H9 (cell line): ENCODE results near the gene THSD4. TPM values are rescaled to one million over a fixed set of nuclear protein-coding genes. Genes with fewer than 3 reads are reported as not detected.

ENCODE experiments used
- DNase-seq: peaks from one replicate; pipeline ENCODE4 v3.0.0-alpha.2; 2017
- H2AFZ ChIP-seq: one replicate; pipeline ENCODE4 v1.6.1; 2013; ENCODE audit warnings: mild to moderate bottlenecking, low read length, control low read depth, moderate library complexity
- H2AK5ac ChIP-seq: 2 replicates; pipeline ENCODE4 v1.6.1; 2013; ENCODE audit warnings: low read length, control low read depth, mixed read lengths; ENCODE audit not compliant: insufficient read length
- H2BK120ac ChIP-seq: one replicate; pipeline ENCODE4 v1.6.1; 2013; ENCODE audit warnings: low read depth, mild to moderate bottlenecking, low read length, control low read depth, inconsistent platforms; ENCODE audit not compliant: poor library complexity, severe bottlenecking
- H2BK12ac ChIP-seq: 2 replicates; pipeline ENCODE4 v1.6.1; 2013; ENCODE audit warnings: low read length, control low read depth, mixed read lengths, low read depth; ENCODE audit not compliant: insufficient read length
- H2BK15ac ChIP-seq: 2 replicates; pipeline ENCODE4 v1.6.1; 2013; ENCODE audit warnings: low read depth, low read length, control low read depth
- H2BK20ac ChIP-seq: one replicate; pipeline ENCODE4 v1.6.1; 2013; ENCODE audit warnings: low read depth, mild to moderate bottlenecking, low read length, control low read depth, inconsistent platforms; ENCODE audit not compliant: poor library complexity, severe bottlenecking
- H2BK5ac ChIP-seq: 2 replicates; pipeline ENCODE4 v1.6.1; 2013; ENCODE audit warnings: low read length, control low read depth, mixed read lengths; ENCODE audit not compliant: insufficient read length
- H3K14ac ChIP-seq: 2 replicates; pipeline ENCODE4 v1.6.1; 2013; ENCODE audit warnings: low read length, control low read depth; ENCODE audit not compliant: insufficient read depth
- H3K18ac ChIP-seq: 2 replicates; pipeline ENCODE4 v1.6.1; 2013; ENCODE audit warnings: low read depth, mild to moderate bottlenecking, mixed read lengths, low read length, control low read depth; ENCODE audit not compliant: insufficient read length
- H3K23ac ChIP-seq: 2 replicates; pipeline ENCODE4 v1.6.1; 2013; ENCODE audit warnings: low read length, control low read depth, mixed read lengths, low read depth; ENCODE audit not compliant: insufficient read length
- H3K23me2 ChIP-seq: 2 replicates; pipeline ENCODE4 v1.6.1; 2013; ENCODE audit warnings: low read depth, mild to moderate bottlenecking, mixed read lengths, low read length, control low read depth; ENCODE audit not compliant: insufficient read length, poor library complexity, severe bottlenecking
- H3K27ac ChIP-seq: 2 replicates; pipeline ENCODE4 v1.5.1; 2013; ENCODE audit warnings: low read length, control low read depth, mixed read lengths, low read depth; ENCODE audit not compliant: insufficient read length
- H3K27me3 ChIP-seq: 2 replicates; pipeline ENCODE4 v1.6.1; 2013; ENCODE audit warnings: low read length, control low read depth, inconsistent platforms; ENCODE audit not compliant: insufficient read depth
- H3K4ac ChIP-seq: 2 replicates; pipeline ENCODE4 v1.6.1; 2013; ENCODE audit warnings: low read depth, mild to moderate bottlenecking, control low read depth, inconsistent platforms, low read length, moderate library complexity
- H3K4me1 ChIP-seq: 2 replicates; pipeline ENCODE4 v1.6.1; 2013; ENCODE audit warnings: low read length, control low read depth, inconsistent platforms; ENCODE audit not compliant: insufficient read depth
- H3K4me2 ChIP-seq: 2 replicates; pipeline ENCODE4 v1.6.1; 2013; ENCODE audit warnings: low read length, control low read depth, mixed read lengths; ENCODE audit not compliant: insufficient read length, insufficient read depth
- H3K56ac ChIP-seq: 2 replicates; pipeline ENCODE4 v1.6.1; 2013; ENCODE audit warnings: low read depth, mild to moderate bottlenecking, mixed read lengths, low read length, control low read depth; ENCODE audit not compliant: insufficient read length
- H3K79me1 ChIP-seq: 2 replicates; pipeline ENCODE4 v1.6.1; 2013; ENCODE audit warnings: low read depth, mild to moderate bottlenecking, moderate library complexity, low read length, control low read depth, inconsistent platforms; ENCODE audit not compliant: insufficient read depth, poor library complexity, severe bottlenecking
- H3K79me2 ChIP-seq: 2 replicates; pipeline ENCODE4 v1.6.1; 2013; ENCODE audit warnings: low read length, control low read depth, inconsistent platforms; ENCODE audit not compliant: insufficient read depth
- H3K9ac ChIP-seq: 2 replicates; pipeline ENCODE4 v1.6.1; 2013; ENCODE audit warnings: low read length, control low read depth, mixed read lengths; ENCODE audit not compliant: insufficient read length; ENCODE audit errors: extremely low read depth
- H3K9me3 ChIP-seq: one replicate; pipeline ENCODE4 v1.6.1; 2013; ENCODE audit warnings: low read depth, low read length, inconsistent platforms; ENCODE audit not compliant: control insufficient read depth
- H3T11ph ChIP-seq: one replicate; pipeline ENCODE4 v1.6.1; 2013; ENCODE audit warnings: mild to moderate bottlenecking, low read length, control low read depth, inconsistent platforms
- H4K20me1 ChIP-seq: one replicate; pipeline ENCODE4 v1.6.1; 2013; ENCODE audit not compliant: control insufficient read depth, insufficient read length, insufficient read depth
- H4K5ac ChIP-seq: 2 replicates; pipeline ENCODE4 v1.6.1; 2013; ENCODE audit warnings: low read depth, mild to moderate bottlenecking, mixed read lengths, low read length, control low read depth; ENCODE audit not compliant: insufficient read length
- H4K8ac ChIP-seq: replicated peaks from 2 replicates; pipeline ENCODE4 v1.6.1; 2013; ENCODE audit warnings: low read length, control low read depth, mixed read lengths, low read depth; ENCODE audit not compliant: insufficient read length
- H4K91ac ChIP-seq: 2 replicates; pipeline ENCODE4 v1.6.1; 2013; ENCODE audit warnings: low read depth, mild to moderate bottlenecking, moderate library complexity, mixed read lengths, low read length, control low read depth; ENCODE audit not compliant: insufficient read length
- H3K27ac Mint-ChIP-seq, 3 experiments: 2 replicates in 2 of 3; 3 replicates in 1 of 3; pipeline ENCODE4 v1.8.0; 2020 to 2021; ENCODE audit warnings: mixed read lengths in 3 of 3, mild to moderate bottlenecking in 1 of 3, moderate library complexity in 1 of 3
- H3K27me3 Mint-ChIP-seq: 2 replicates; pipeline ENCODE4 v1.8.0; 2021; ENCODE audit warnings: low read depth, mild to moderate bottlenecking, moderate library complexity, mixed read lengths
- H3K36me3 Mint-ChIP-seq, 3 experiments: 2 replicates in 2 of 3; 3 replicates in 1 of 3; pipeline ENCODE4 v1.8.0; 2020 to 2021; ENCODE audit warnings: low read depth in 3 of 3, mixed read lengths in 3 of 3; ENCODE audit not compliant: insufficient read depth in 1 of 3
- H3K4me1 Mint-ChIP-seq, 2 experiments: 2 replicates each; pipeline ENCODE4 v1.8.0; 2020; ENCODE audit warnings: mixed read lengths in 2 of 2
- H3K4me3 Mint-ChIP-seq, 2 experiments: 2 replicates in 1 of 2; 3 replicates in 1 of 2; pipeline ENCODE4 v1.8.0; 2020 to 2021; ENCODE audit warnings: mild to moderate bottlenecking in 2 of 2, mixed read lengths in 2 of 2, moderate library complexity in 1 of 2
- H3K9me3 Mint-ChIP-seq, 2 experiments: 2 replicates in 1 of 2; 3 replicates in 1 of 2; pipeline ENCODE4 v1.8.0; 2020; ENCODE audit warnings: mild to moderate bottlenecking in 2 of 2, mixed read lengths in 2 of 2, moderate library complexity in 1 of 2
- CTCF ChIP-seq: fragments of 200-600 bp; sonication (generic); conservative IDR thresholded peaks from 3 replicates; pipeline ENCODE4 v1.8.0; 2021; ENCODE audit warnings: antibody characterized with exemption, mild to moderate bottlenecking
- WGBS: extraction: QIAGEN DNeasy Blood & Tissue Kit; methylation state at CpG from one replicate; pipeline ENCODE4 v1.1.7; 2013; ENCODE audit warnings: missing lambda C conversion rate, low lambda C conversion rate, mixed read lengths; ENCODE audit not compliant: insufficient read length; ENCODE audit errors: extremely low coverage; 5-methylcytosine and 5-hydroxymethylcytosine counted together
- total RNA-seq: library from RNA; stranded (reverse); gene quantifications from 2 replicates; pipeline ENCODE4 v1.2.1, GENCODE V29; 2021

The THSD4 gene
- total RNA-seq, 1 experiment from 2014 or later = 5.5 TPM

- H4K20me1 ChIP-seq = no peaks in the 10 kb centered on the region
- H3K23ac ChIP-seq = no peak overlapping the region
- Mint-ChIP-seq H3K4me3 (no peak overlapping the region), H3K4me1 (peaks cover 24 to 27% of the 10 kb centered on the region in 2 experiments), H3K27me3 (no peaks in the 10 kb centered on the region; the same call in 1 of the 2 replicates), H3K9me3 (no peaks in the 10 kb centered on the region), H3K27ac (peak overlapping the region in 1 of 3 experiments; percentile 74; a peak in 2 of 7 replicates), H3K36me3 (no peaks in the 10 kb centered on the region)
- H2BK5ac ChIP-seq = no peak overlapping the region
- no peak overlapping the region for H2BK15ac ChIP-seq
- H4K8ac ChIP-seq = no peak overlapping the region
- no peak for TF ChIP-seq CTCF
- H3K79me1 ChIP-seq = no peaks in the 10 kb centered on the region
- H3K4me2 ChIP-seq = no peak overlapping the region
- H3K23me2 ChIP-seq = no peaks in the 10 kb centered on the region
- H4K5ac ChIP-seq = no peak overlapping the region
- no peak overlapping the region for H2AFZ ChIP-seq
- H4K91ac ChIP-seq = no peak overlapping the region
- no peak for DNase-seq
- H3K27me3 ChIP-seq = no peaks in the 10 kb centered on the region
- no peak overlapping the region for H3T11ph ChIP-seq
- no peak overlapping the region for H3K4ac ChIP-seq
- no peaks in the 10 kb centered on the region; the same call in 1 of the 2 replicates for H3K4me1 ChIP-seq
- no peak overlapping the region for H3K27ac ChIP-seq
- H2BK120ac ChIP-seq = no peak overlapping the region
- H3K9me3 ChIP-seq = no peaks in the 10 kb centered on the region
- H3K56ac ChIP-seq = no peak overlapping the region
- H2BK20ac ChIP-seq = no peak overlapping the region
- no peaks in the 10 kb centered on the region for H3K79me2 ChIP-seq
- WGBS = no CpG with 5 or more reads among the region's 8 CpGs
- H3K14ac ChIP-seq = no peak overlapping the region
- H2AK5ac ChIP-seq = no peak overlapping the region
- no peak overlapping the region for H3K9ac ChIP-seq
- H2BK12ac ChIP-seq = no peak overlapping the region
- H3K18ac ChIP-seq = no peak overlapping the region
Measured at GRCh38 chr15:71396536-71397125, 281.4 kb downstream of the THSD4 start.
